GM23248 (cell line): ENCODE data around the gene FOXL1. TPM values are rescaled to one million over a fixed set of nuclear protein-coding genes. Genes with fewer than 3 reads are reported as not detected.

Experiments
- DNase-seq: peaks from one replicate; pipeline ENCODE4 v3.0.0-alpha.2; 2015
- H2AFZ ChIP-seq: fragments of 200-600 bp; sonication (generic); 2 replicates; pipeline ENCODE4 v1.6.1; 2016; ENCODE audit warnings: antibody characterized with exemption
- H3F3A ChIP-seq: fragments of 200-600 bp; sonication (generic); 2 replicates; pipeline ENCODE4 v1.6.1; 2016; ENCODE audit warnings: mild to moderate bottlenecking, antibody characterized with exemption, mixed run types; ENCODE audit not compliant: insufficient read depth
- H3K27ac ChIP-seq: fragments of 200-600 bp; sonication (generic); 2 replicates; pipeline ENCODE4 v1.5.1; 2016; ENCODE audit warnings: mild to moderate bottlenecking
- H3K27me3 ChIP-seq: fragments of 200-600 bp; sonication (generic); replicated peaks from 2 replicates; pipeline ENCODE4 v1.6.1; 2016; ENCODE audit warnings: mild to moderate bottlenecking; ENCODE audit not compliant: insufficient read depth
- H3K36me3 ChIP-seq: fragments of 200-600 bp; sonication (generic); 2 replicates; pipeline ENCODE4 v1.6.1; 2016; ENCODE audit warnings: low read depth, mild to moderate bottlenecking
- H3K4me1 ChIP-seq: fragments of 200-600 bp; sonication (generic); 2 replicates; pipeline ENCODE4 v1.6.1; 2016; ENCODE audit warnings: mild to moderate bottlenecking; ENCODE audit not compliant: insufficient read depth
- H3K4me2 ChIP-seq: fragments of 200-600 bp; sonication (generic); one replicate; pipeline ENCODE4 v1.6.1; 2016; ENCODE audit warnings: mild to moderate bottlenecking; ENCODE audit not compliant: unreplicated experiment
- H3K4me3 ChIP-seq: fragments of 200-600 bp; sonication (generic); 2 replicates; pipeline ENCODE4 v1.5.1; 2016; ENCODE audit warnings: mild to moderate bottlenecking
- H3K79me2 ChIP-seq: fragments of 200-600 bp; sonication (generic); 2 replicates; pipeline ENCODE4 v1.6.1; 2016; ENCODE audit warnings: mild to moderate bottlenecking; ENCODE audit not compliant: insufficient read depth
- H3K9ac ChIP-seq: fragments of 200-600 bp; sonication (generic); 2 replicates; pipeline ENCODE4 v1.6.1; 2016; ENCODE audit warnings: mild to moderate bottlenecking
- H3K9me2 ChIP-seq: fragments of 200-600 bp; sonication (generic); 2 replicates; pipeline ENCODE4 v1.6.1; 2016; ENCODE audit warnings: mixed run types, mild to moderate bottlenecking, moderate library complexity; ENCODE audit not compliant: insufficient read depth
- H3K9me3 ChIP-seq: fragments of 200-600 bp; sonication (generic); one replicate; pipeline ENCODE4 v1.6.1; 2017; ENCODE audit warnings: low read depth
- H4K20me1 ChIP-seq: fragments of 200-600 bp; sonication (generic); 2 replicates; pipeline ENCODE4 v1.6.0; 2016; ENCODE audit not compliant: insufficient read depth
- EZH2 ChIP-seq: fragments of 200-600 bp; sonication (generic); IDR thresholded peaks from 2 replicates; pipeline ENCODE4 v1.6.1; 2018; ENCODE audit warnings: antibody characterized with exemption, mild to moderate bottlenecking; ENCODE audit not compliant: insufficient read depth, poor library complexity, severe bottlenecking
- EZH2phosphoT487 ChIP-seq: fragments of 200-600 bp; sonication (generic); IDR thresholded peaks from 2 replicates; pipeline ENCODE4 v1.6.1; 2018; ENCODE audit warnings: antibody characterized with exemption, moderate library complexity, mild to moderate bottlenecking, low read depth; ENCODE audit not compliant: insufficient read depth
- WGBS, 2 experiments: methylation state at CpG; one replicate each; pipeline ENCODE4 v1.1.6; 2015 to 2017; ENCODE audit warnings: low lambda C conversion rate in 2 of 2, low coverage in 1 of 2; ENCODE audit errors: missing lambda C conversion rate in 2 of 2; 5-methylcytosine and 5-hydroxymethylcytosine counted together
- in situ Hi-C: fragments of 300-500 bp; cut with MboI; formaldehyde crosslinking; loops from 2 replicates; pipeline ENCODE4 v1.15.0; 2020
- polyA plus RNA-seq: library from polyadenylated mRNA; unstranded; fragments of >200 nt; fragmentation: Nextera tagmentation; extraction: Ambion mirVana; gene quantifications from 2 replicates; pipeline ENCODE4 v1.2.1, GENCODE V29; 2016
- total RNA-seq: library from RNA; depleted of rRNA; stranded (reverse); fragments of >200 nt; shearing (Covaris generic); gene quantifications from 2 replicates; pipeline ENCODE4 v1.2.3, GENCODE V29; 2014

Gene FOXL1
- total and polyA plus RNA-seq, 2 experiments from 2014 or later, result 4.9 to 14.5 TPM

DNA sequence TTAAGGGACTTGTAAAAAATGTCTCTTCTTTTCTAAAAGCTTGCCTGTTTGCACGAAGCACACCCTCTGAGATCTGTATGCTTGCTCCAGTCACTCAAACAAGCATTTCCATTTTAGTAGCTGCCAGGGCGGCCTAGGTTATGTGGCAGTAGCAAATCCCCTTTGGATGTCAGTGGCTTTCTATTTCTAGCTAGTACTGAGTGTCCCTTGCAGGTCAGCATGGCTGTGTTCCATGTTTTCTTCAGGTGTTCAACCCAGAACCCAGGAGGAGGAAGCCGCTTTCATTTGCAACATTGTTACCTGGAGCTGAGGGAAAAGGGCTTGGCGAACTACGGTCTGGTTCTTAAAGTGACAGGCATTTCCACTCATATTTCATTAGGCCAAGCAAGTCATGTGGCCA lies 36.4 kb downstream of the FOXL1 start:
- no peak overlapping the region for H3K9ac ChIP-seq

DNA sequence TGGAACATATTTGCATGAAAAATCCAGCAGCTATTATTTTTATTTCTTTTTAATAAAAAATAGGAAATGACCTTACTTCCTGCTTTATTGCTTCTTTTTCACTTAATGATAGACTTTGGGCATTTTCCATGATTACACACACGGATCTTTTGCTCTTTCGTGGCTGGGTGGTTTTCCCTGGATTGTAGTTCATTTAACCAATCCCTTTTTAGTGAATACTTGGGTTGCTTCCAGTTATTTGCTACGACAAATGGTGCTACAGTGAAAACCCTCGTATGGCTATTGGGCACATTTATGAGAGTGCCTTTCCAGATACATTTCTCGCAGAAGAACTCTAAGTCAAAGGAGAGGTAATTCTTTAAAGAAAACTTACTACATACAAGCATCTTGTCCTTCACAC lies 38.6 kb downstream of the FOXL1 start:
- Histone ChIP-seq H3K9me2 (no peaks in the 10 kb centered on the region), H4K20me1 (no peaks in the 10 kb centered on the region), H3K4me3 (no peak overlapping the region), H3K36me3 (no peaks in the 10 kb centered on the region), H3K79me2 (no peaks in the 10 kb centered on the region), H3F3A (no peaks in the 10 kb centered on the region), H3K4me2 (no peak overlapping the region), H3K4me1 (peaks cover 4% of the 10 kb centered on the region), H2AFZ (no peak overlapping the region), H3K9ac (no peak overlapping the region), H3K27ac (no peak overlapping the region), H3K27me3 (no peaks in the 10 kb centered on the region), H3K9me3 (no peaks in the 10 kb centered on the region)
- no peak for DNase-seq
- TF ChIP-seq EZH2 (no peak), EZH2phosphoT487 (no peak)
- in situ Hi-C loops, result no loop called here
- WGBS, 2 experiments, result 48 to 55% methylated on average over 5 of the region's 5 CpGs

More for the DNA sequence above, 36.4 kb downstream of the FOXL1 start:
- Histone ChIP-seq H4K20me1 (no peaks in the 10 kb centered on the region), H3K27me3 (no peaks in the 10 kb centered on the region), H3K4me2 (no peak overlapping the region), H3K4me1 (peaks cover 17% of the 10 kb centered on the region), H3K9me2 (no peaks in the 10 kb centered on the region), H3K4me3 (no peak overlapping the region), H3K79me2 (no peaks in the 10 kb centered on the region), H3K9me3 (no peaks in the 10 kb centered on the region), H2AFZ (no peak overlapping the region), H3F3A (peaks cover 2% of the 10 kb centered on the region; the same call in 1 of the 2 replicates), H3K36me3 (no peaks in the 10 kb centered on the region), H3K27ac (no peak overlapping the region)
- DNase-seq, result no peak
- in situ Hi-C loops, result no loop called here
- 79 to 83% methylated on average over 5 of the region's 5 CpGs for WGBS, 2 experiments
- TF ChIP-seq EZH2phosphoT487, result no peak
- no peak for TF ChIP-seq EZH2

DNA sequence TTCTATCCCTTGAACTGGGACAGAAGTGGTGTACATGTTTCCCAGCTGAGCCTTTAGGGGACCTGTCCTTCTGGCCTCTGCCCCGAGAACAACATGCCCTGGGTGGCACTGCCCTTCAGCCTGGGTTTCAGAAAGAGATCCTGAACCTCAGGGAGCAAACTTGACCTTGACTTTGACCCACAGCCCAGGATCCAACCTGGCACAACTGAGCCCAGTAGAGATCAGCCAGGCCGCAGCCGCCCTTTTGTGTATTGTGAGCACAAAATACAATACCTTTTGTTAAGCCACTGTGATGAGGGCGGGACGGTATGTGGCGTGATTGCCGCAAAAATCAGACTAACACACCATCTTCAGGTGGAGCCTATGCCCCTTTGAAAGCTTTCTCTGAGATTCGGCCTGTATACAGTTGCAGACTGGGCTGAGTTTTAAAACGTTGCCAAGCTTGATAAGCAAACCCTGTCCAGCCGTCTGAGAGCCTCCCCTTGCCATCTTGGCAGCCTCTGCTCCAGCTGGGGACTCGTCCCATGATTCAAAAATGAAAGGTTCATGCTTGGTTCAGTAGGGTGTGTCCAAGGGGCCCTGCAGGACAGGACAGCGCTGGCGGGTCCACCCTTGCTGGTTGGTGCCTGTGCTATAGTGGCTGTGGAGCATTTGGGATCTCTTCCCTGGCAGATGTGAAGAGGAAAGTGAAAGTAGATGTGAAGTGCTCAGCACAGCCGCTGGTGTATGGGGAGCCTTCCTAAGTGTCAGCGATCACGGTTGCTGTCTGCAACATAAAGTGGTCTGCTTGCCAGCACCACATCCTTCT lies 40.3 kb downstream of the FOXL1 start:
- Histone ChIP-seq H3K36me3 (no peaks in the 10 kb centered on the region), H3K27me3 (no peaks in the 10 kb centered on the region), H4K20me1 (no peaks in the 10 kb centered on the region), H3K9me2 (no peaks in the 10 kb centered on the region), H3K4me1 (peaks cover 3% of the 10 kb centered on the region; the same call in 1 of the 2 replicates), H3K27ac (no peak overlapping the region), H2AFZ (no peak overlapping the region), H3K4me3 (no peak overlapping the region), H3K4me2 (no peak overlapping the region), H3K9me3 (no peaks in the 10 kb centered on the region), H3K79me2 (no peaks in the 10 kb centered on the region), H3K9ac (no peak overlapping the region), H3F3A (no peaks in the 10 kb centered on the region)
- 72 to 73% methylated on average over 16 of the region's 16 CpGs for WGBS, 2 experiments
- in situ Hi-C loops, result no loop called here
- TF ChIP-seq EZH2phosphoT487 (no peak), EZH2 (no peak)
- peak; percentile 25 for DNase-seq

DNA sequence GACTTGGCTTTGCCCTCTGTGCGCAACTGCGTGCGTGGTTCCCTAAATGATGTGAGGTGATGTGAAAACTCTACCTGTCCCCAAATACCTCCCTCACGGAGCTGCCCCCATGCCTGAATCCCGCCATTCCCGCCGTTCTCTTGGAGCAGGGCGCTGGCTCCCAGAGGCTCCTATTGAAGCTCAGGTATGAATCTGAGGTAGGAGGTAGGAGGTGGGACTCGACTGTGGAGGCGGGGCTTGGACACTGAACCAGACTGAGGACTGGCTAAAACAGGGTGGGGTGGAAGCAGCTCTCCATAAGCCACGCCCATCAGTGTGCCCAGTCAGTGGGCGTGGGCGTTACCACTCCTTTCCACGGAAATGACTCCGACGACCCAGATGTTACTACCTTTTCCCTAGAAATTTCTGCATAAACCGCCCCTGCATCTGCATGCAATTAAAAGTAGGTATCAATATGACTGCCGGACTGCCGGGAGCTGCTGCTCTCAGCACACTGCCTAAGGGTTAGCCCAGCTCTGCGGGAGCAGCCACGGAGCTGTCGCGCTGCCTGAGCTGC lies 41.0 kb downstream of the FOXL1 start:
- no peak overlapping the region for H2AFZ ChIP-seq
- H3K9me3 ChIP-seq, result no peaks in the 10 kb centered on the region
- WGBS, 2 experiments, result 64 to 67% methylated on average over 23 of the region's 23 CpGs
- DNase-seq, result peak; percentile 66
- in situ Hi-C loops, result no loop called here
- no peaks in the 10 kb centered on the region for H3K9me2 ChIP-seq
- no peaks in the 10 kb centered on the region for H3K27me3 ChIP-seq
- no peaks in the 10 kb centered on the region for H3F3A ChIP-seq
- H3K4me1 ChIP-seq, result peaks cover 3% of the 10 kb centered on the region; the same call in 1 of the 2 replicates
- no peak overlapping the region for H3K4me2 ChIP-seq
- no peaks in the 10 kb centered on the region for H3K36me3 ChIP-seq
- H3K27ac ChIP-seq, result no peak overlapping the region
- H3K9ac ChIP-seq, result no peak overlapping the region
- TF ChIP-seq EZH2 (no peak), EZH2phosphoT487 (no peak)
- H4K20me1 ChIP-seq, result no peaks in the 10 kb centered on the region
- H3K4me3 ChIP-seq, result no peak overlapping the region
- H3K79me2 ChIP-seq, result no peaks in the 10 kb centered on the region
